Nucleus accumbens (tissue), 56 donors: ENCODE data around the gene HOXA9.

Experiments
- DNase-seq, 56 donors: peaks; one replicate each; lab custom pipeline; 2025; lab: John Stamatoyannopoulos, UW

The HOXA9 gene

GRCh38 chr7:27201580-27202017 is 36.3 kb upstream of the HOXA9 start:
- DNase-seq = no peak

GRCh38 chr7:27200761-27201579 is 35.6 kb upstream of the HOXA9 start:
- DNase-seq = no peak

GRCh38 chr7:27199849-27200760 is 34.8 kb upstream of the HOXA9 start, which contains the start of gene HOXA13:
Gene HOXA13 (minus strand): TSS chr7:27200091. CDS start chr7:27200077, 14 bp downstream.
- no peak for DNase-seq

GRCh38 chr7:27198871-27199801 is 33.8 kb upstream of the HOXA9 start:
- no peak for DNase-seq

GRCh38 chr7:27198138-27198841 is 33.0 kb upstream of the HOXA9 start:
- DNase-seq = no peak

GRCh38 chr7:27197137-27198042 is 32.1 kb upstream of the HOXA9 start:
- no peak for DNase-seq

GRCh38 chr7:27196287-27196767 is 31.0 kb upstream of the HOXA9 start:
- peak in 49 of 56 donors; percentile 2 to 89 (median 50) for DNase-seq

GRCh38 chr7:27194686-27195379 is 29.5 kb upstream of the HOXA9 start:
- no peak for DNase-seq

- no peak for DNase-seq
Observed at GRCh38 chr7:27194002-27194352, 28.6 kb upstream of the HOXA9 start.

- no peak for DNase-seq
Observed at GRCh38 chr7:27193335-27194001, 28.1 kb upstream of the HOXA9 start.

- no peak for DNase-seq
Observed at GRCh38 chr7:27192546-27193334, 27.4 kb upstream of the HOXA9 start.

GRCh38 chr7:27191833-27192545 is 26.7 kb upstream of the HOXA9 start:
- no peak for DNase-seq

GRCh38 chr7:27191161-27191731 is 25.9 kb upstream of the HOXA9 start:
- DNase-seq = no peak

GRCh38 chr7:27189997-27190748 is 24.8 kb upstream of the HOXA9 start:
- no peak for DNase-seq
